Iris pigment epithelial cell (primary cell): ENCODE data around the gene SLC9A5.

Experiments used
- DNase-seq: peaks from one replicate; pipeline ENCODE4 v3.0.0-alpha.2; 2011; ENCODE audit warnings: low read depth

SLC9A5 gene

DNA sequence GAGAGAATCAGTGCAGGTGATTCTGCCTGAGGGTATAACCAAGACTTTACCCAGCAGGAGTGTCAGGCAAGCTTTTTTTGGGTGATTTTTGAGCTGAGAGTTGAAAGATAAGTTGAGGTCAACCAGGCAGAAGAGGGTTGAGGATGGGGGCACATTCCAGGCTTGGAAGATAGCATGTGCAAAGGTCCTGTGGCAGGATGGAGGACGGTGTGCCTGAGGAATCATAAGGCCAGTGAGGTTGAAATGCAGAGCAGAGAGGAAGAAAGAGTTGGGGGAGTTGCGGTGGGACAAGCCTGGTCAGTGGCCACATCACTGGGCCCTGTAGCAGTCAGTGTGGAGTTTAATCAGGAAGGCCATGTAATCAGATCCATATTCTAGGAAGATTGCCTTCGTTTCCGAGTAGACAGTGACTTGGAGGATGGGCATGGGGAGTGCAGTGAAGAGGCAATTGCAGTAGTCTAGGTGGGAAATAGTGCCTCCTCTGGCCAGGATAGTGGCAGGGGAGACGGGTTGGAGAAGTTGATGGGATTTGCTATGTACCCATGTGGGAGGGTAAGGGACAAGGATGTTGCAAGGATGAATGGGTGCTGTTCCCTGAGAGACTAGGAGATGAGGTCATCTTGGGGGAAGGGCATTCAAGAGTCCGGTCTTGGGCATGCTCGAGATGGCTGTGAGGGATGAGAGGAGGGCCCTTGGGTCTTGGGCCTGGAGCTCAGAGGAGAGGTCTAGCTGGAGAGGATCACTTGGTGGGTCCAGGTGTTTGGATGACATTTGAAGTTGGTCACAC is 34.5 kb downstream of the SLC9A5 start:
- peak; percentile 64 for DNase-seq

DNA sequence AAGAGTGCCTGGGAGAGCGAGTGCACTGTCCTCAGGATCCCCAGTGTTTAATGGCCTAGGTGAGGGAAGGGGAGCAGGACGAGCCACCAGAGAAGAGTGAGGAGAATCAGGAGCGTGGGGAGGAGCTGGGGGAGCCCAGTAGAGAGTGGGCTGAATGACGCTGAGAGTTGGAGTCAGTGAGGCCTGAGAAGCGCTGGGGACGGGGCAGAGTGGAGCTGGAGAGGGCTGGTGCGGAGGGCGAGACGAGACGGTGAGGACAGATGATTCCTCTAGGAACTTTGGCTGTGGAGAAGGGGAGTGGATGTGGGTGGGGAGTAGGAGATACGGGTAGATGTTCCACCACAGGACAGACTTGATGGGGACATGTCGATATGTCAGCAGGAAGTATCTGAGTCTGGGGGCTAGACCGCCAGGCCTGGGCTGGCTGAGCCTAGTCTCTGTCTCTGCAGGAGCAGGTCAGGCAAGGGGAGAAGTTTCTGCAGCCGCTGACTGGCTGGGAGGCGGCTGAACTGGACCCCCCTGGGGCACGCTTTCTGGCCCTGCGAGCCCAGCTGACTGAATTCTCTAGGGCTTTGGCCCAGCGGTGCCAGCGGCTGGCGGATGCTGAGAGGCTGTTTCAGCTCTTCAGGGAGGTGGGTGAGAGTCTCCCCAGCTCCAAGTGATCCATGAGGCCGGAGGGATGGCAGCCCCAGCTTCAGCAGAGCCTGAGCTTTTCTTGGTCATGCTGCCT is 35.2 kb downstream of the SLC9A5 start:
- no peak for DNase-seq

DNA sequence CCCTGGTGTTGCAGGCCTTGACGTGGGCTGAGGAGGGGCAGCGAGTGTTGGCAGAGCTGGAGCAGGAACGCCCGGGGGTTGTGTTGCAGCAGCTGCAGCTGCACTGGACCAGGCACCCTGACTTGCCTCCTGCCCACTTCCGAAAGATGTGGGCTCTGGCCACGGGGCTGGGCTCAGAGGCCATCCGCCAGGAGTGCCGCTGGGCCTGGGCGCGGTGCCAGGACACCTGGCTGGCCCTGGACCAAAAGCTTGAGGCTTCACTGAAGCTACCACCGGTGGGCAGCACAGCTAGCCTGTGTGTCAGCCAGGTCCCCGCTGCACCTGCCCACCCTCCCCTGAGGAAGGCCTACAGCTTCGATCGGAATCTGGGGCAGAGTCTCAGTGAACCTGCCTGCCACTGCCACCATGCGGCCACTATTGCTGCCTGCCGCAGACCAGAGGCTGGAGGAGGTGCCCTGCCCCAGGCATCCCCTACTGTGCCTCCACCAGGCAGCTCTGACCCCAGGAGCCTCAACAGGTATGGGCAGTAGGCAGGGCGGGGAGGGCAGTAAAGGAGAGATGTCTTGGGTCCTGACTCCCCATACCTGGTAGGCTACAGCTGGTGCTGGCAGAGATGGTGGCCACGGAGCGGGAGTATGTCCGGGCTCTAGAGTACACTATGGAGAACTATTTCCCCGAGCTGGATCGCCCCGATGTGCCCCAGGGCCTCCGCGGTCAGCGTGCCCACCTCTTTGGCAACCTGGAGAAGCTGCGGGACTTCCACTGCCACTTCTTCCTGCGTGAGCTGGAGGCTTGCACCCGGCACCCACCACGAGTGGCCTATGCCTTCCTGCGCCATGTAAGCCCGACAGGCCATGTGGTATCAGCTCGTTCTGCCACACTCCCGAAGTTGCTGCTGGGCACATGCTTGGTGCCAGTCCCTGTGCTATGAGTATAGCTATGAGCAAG is 36.2 kb downstream of the SLC9A5 start:
- peak; percentile 28 for DNase-seq

DNA sequence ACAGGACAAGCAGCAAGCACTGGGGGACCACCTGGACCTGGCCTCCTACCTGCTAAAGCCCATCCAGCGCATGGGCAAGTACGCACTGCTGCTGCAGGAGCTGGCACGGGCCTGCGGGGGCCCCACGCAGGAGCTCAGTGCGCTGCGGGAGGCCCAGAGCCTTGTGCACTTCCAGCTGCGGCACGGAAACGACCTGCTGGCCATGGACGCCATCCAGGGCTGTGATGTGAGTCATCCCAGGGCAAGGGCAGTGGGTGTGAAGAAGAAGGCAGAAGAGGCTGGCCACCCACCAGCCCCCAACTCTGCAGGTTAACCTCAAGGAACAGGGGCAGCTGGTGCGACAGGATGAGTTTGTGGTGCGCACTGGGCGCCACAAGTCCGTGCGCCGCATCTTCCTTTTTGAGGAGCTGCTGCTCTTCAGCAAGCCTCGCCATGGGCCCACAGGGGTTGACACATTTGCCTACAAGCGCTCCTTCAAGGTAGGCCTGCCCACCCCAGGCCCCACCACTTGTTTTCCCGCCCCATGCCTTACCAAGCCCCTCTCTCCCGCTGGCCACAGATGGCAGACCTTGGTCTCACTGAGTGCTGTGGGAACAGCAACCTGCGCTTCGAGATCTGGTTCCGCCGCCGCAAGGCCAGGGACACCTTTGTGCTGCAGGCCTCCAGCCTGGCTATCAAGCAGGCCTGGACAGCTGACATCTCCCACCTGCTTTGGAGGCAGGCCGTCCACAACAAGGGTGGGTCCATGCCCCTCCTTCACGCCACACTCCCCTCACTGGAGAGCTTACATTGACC is 37.9 kb downstream of the SLC9A5 start:
- no peak for DNase-seq

DNA sequence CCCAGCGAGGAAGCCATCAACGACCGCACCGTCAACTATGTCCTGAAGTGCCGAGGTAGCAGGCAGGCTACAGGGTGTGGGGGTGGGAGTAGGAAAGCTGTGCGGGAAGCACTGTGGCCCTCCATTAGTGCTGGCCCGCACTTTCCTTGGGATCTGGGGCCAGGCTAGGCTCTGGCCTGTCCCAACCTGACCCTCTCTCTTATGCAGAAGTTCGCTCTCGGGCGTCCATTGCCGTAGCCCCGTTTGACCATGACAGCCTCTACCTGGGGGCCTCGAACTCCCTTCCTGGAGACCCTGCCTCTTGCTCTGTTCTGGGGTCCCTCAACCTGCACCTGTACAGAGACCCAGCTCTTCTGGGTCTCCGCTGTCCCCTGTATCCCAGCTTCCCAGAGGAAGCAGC is 39.2 kb downstream of the SLC9A5 start:
- DNase-seq = no peak

DNA sequence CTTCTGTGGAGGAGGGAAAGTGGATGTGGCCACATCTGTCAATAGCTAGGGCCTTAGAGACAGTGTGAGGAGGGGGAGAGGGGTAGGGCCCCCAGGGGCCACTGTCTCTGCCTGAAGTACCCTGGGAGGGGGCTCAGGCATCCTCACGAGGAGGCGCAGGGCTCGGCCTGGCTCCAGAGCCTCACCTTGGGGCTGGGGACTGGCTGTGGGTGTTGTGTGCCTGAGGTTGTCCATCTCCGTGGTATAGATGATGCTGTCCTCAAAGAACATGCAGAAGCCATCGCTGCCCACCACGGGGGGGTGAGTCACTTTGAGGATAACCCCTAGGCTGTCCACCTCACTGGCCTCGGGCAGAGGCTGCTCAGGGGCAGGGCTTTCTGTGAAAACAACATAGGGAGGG is 42.7 kb downstream of the SLC9A5 start:
- no peak for DNase-seq

DNA sequence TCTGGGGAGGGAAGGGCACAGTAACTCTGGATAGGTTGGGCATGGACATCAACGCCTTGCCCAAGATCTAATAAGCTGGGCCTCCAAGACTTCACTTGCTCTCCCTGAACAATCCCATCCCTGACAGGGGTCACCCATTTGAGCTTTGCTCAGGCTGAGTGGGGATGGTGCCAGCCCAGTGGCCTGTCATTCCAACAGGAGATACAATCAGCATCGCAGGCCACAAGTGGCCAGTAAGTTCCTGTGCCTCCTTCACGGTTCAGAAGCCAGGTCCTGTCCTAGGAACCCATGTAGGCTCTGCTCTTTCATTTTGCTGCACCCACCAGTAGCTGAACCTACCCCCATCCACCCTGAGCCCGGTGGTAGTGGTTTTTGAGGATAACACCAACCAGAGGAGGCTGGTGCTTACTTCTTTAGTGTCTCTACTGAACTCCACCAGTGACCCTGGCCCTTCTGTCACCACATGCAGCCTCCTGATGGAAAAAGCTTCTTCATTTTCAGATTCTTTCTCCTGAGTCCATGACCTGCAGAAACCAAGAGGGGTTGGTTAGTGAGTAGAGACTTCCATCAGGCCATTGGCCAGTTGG is 45.5 kb downstream of the SLC9A5 start:
- no peak for DNase-seq

DNA sequence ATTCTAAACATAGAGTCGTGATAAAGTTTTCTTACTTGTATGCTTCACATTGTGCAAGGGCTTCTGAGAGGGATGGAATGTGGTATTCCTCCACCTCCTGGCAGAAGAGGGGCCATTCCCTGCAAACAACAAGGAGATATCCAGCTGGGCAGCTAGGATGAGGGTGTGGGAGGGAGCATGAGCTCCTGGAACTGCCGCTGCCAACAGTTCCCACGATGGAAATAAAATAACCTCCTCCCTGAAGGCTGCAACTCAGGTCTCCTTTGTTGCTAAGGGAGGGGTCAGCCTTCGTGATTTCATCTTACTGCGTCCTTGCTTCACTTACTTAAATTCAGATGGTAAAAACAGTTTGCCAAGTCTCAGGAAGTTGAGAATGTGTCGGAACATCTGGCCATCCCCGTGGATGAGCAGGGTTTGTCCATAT is 46.2 kb downstream of the SLC9A5 start:
- DNase-seq = no peak

DNA sequence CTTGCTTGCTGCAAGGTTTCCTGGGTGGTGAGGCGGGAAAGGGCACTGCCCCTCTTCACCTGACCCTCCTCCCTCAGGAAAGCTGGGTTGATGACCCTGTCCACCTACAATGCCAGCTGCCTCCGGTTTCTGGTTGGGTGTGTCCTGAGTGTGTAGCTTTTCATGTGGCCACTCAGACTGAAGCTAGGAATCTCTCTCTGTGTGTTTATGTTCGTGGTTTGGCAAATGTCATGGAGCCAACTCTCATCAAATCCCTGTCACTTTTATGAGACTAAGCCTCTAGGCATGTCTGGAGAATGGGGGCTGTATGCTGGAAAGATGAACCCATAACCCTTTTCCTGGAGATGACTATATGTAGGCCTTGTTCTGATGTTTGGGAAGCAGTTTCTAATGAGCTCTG is 47.6 kb downstream of the SLC9A5 start:
- DNase-seq = peak; percentile 62

DNA sequence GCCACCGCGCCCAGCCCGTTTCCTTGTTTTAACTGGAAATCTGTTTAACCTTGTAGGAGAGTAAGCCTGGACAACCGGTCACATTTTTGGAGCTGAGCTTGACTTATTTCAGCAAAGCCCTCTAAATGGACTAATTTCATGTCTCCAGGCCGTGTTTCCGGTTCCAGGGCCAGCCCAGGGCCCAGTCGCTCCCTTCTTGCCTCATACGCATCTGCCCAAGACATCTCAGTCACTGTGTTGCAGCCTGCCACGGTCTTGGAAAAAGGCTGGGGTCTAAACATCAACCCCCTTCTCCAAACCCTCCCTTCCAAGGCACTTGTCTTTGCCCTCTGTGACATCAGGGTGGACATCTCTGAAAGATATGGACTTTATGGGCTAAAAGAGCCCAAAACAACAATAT is 49.5 kb downstream of the SLC9A5 start:
- DNase-seq = no peak

DNA sequence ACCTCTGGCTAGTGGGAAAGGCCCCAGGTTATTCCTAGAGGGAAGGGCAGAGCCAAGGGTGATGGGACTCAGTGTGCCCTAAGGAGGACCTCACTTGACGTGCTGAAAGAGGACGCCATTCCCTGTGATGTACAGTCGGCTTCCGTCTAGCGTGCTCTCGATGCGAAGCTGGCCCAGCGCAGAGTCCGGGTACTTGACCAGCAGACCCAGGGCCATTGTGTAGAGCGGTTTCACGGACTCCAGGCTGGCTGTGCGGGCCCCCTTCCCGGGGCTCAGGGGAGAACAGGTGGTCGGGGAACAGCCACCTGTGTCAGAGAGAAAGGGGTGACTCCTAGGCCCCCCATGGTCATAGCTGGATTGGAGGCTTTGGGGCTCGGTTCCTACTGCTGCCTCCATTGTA is 50.5 kb downstream of the SLC9A5 start:
- no peak for DNase-seq

DNA sequence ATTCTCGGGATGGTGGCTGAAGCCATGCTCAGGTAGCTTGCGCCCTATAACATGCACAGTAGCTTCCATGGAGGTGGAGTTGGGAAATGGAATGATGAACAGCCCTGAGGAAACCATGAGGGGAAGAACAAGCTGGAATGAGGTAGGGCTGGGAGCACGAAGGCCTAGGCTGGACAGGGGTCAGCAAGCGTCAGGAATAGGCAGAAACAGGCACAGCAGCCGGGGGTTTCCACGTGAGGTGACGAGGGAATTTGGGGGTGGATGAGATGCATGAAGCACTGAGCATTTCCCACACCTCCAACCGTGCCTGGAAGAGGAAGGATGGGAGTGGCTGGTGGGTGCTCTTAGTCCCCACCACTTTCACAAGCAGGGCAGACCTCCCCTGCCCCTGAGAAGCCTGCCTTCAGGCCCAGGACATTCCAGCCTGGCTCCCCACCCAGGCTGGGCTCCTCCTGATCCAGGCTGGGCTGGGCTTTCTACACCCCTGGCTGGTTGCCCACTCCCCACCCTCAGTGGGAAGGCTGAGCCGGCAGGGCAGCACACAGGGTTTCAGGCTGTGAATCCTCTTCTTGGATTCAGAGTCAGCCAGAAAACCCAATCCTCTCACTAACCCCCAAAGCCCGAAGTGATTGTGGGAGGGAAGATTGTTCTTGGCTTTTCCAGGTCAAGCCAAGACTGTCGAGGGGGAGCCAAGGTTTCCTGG is 52.5 kb downstream of the SLC9A5 start:
- DNase-seq = no peak

DNA sequence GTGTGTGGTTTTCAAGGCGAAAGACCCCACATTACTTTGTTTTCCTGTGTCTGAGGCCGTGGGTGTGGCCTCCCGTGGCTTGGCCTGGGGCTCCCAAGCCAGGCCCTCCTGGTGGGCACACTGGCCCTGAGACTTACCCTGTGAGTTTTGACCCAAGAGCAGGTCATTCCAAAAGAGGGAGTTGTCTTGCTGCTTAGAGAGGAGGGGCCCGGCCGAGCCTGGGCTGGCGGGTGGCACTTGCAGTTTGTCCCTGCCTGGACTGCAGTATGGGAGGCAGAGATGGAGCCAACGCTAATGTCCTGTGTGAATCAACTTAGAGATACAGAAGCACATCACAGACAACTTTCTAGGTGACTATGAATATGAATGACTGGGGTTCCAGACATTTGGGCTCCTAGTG is 53.3 kb downstream of the SLC9A5 start:
- DNase-seq = no peak

DNA sequence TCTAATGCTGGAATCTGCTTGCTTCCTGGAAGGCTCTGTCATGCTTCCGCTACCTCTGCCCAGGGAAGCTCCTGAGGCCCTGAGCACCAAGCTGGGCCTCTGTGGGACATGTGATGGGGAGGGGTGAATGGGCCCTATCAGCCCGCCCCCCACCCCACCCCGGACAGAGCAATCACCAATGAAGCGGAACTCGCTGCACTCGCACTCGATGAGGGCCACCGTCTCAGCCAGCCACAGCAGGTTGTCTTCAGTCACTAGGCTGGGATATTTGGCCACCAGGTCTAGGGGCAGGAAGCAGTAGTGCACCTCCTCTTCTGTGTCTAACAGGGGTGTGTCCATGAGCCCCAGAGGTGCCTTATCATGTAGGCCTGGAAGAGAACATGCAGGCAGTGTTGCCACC is 54.2 kb downstream of the SLC9A5 start:
- DNase-seq = no peak

DNA sequence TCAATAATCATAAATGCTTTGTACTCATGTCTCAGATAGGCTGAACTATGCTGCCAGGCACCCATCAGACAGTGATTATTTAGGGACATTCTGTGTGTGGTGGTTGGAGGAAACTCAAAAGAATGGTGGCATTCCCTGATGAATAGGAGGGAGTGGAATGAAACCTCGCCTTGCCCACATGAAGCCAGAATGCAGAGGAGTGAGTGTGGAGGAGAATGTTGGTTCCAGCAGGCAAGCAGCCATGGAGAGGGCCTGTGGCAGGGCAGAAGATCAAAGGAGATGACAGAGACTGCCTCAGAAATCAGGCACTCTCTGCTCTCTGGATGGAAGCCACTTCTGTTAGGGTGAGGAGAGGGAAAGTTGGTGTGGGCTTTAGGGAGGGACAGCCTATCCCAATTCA is 55.2 kb downstream of the SLC9A5 start:
- no peak for DNase-seq

DNA sequence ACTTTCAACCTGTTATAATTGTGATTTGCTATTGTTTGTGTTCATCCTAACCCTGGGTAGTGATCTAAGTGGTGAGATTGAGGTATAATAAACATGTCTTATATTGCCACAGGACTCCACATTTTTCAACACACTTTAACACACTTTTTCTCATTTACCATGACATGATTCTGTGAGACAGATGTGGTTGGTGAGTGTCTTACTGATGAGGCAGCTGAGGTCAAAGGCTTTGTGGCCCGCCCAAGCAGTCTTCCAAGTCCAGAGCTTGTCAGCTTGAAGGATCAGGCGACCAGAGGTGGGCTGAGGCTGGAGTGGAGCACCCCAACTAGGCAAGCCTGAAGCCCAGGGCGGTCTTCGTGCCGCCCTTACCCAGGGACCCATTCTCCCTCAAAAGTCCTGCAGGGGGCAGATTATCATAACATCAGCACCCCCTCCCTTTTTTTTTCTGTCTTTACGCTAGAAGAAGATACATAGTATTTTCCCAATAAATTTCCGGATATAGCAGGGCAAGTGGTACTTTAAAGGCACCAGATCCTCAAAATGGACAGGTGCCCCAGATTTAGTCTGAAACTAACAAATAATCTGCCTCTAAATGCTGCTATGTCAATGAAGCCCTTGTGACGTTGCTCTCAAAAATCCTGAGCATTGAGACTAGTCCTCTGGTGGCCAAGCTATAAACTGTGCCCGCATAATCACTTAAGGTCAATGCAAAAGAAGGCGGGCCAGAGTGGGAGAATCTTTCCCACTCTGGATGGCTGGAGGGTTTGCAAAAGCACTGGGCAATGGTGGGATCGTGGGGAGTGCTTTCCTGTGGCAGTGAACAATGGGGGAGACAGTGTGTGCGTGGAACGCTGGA is 56.7 kb downstream of the SLC9A5 start:
- DNase-seq = no peak

DNA sequence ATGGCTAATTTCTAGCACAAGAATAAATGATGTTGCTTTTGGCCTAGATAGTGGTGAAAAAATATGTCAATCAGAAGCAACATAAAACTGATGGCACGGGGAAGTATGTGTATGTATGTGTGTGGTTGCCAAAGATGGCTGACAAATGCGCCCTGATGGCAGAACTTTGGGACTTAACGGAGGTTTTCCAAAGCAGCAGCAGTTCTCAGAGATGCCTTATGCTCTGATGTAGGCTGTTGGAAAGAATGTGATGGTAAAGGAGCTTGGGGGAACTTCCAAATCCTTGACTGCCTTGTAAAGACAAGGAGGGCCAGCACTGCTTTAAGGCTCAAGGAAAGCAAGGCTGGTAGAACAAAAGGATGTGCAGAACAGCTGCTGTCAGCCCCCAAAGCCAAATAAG is 61.8 kb downstream of the SLC9A5 start:
- no peak for DNase-seq

DNA sequence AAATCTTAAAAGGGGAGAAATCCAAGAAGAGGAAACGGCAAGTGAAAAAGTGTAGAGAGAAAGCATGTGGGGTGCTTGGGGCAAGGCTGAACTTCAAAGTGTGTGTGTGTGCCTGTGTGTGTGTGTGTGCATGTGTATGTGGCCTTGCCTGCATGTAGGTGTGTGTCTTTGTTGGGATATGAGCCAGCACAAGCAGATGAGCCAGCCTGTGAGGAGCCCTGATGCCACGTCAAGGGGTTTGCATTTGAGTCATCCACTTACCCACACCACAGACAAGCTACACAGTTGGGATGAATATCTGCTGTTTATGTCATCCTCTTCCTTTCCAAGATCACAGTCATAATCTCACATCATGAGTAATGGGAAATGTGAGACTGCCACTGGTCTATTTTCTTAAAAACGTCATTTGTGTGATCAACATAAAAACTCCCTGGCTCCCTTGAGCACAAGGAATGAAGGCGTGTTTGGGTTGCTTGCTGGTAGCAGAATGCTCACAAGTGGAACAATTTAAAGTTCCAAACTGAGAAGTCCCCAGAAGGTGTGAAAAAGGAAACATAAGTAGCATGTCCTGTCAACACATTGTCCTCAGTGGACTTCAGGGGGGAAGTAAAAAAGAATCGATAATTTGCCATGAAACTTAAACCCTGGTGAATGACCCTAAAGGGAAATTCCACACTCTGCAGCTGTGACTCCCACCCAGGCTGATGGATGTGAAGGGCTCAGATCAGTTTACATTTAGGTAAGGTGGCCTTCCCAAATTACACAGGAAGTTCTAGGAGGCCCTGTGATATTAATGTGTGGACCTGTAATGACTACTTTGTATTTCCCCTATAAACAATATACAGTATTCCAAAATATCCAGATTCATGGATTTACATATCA is 63.1 kb downstream of the SLC9A5 start:
- DNase-seq = peak; percentile 100

DNA sequence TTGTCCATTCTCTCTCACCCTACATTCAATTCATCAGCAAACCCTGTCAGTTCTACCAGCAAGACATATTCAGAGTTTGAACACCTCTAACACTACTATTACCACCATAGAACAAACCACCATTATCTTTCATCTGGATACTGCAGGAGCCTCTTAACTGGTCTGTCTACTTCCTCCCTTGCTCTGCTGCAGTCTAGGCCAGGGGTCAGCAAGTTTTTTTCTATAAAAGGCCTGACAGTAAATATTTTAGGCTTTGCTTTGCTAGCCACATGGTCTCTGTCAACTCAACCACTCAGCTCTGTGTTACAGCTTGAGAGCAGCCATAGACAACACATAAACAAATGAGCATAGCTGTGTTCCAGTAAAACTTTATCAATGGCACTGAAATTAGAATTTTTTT is 63.9 kb downstream of the SLC9A5 start:
- DNase-seq = peak; percentile 26
